Endothelial cell of umbilical vein (primary cell): Measurements from ENCODE around the gene KLC1. TPM values are rescaled to one million over a fixed set of nuclear protein-coding genes. Genes with fewer than 3 reads are reported as not detected.

Source experiments
- BruUV-seq: library from RNA; stranded (reverse); fragments of 400-500 nt; replicated peaks from 2 replicates; lab custom pipeline; 2021; lab: Mats Ljungman, UMichigan
- CTCF ChIA-PET: fragments of 300-600, 350-600 bp; sonication (Branson Sonifier 250); formaldehyde crosslinking; loops from one replicate; lab custom pipeline; 2021; ENCODE audit warnings: antibody characterized with exemption, inconsistent platforms; lab: Charles Lee
- POLR2A ChIA-PET: fragments of 300-600, 350-600 bp; sonication (Branson Sonifier 250); formaldehyde crosslinking; loops from one replicate; lab custom pipeline; 2021; ENCODE audit warnings: antibody characterized with exemption, inconsistent platforms; lab: Charles Lee
- DNase-seq: peaks from one replicate; pipeline ENCODE4 v3.0.0-alpha.2; 2011; ENCODE audit warnings: low read depth, low spot score
- FAIRE-seq: peaks from 2 replicates; lab custom pipeline; 2011; peaks lifted over from hg19 to GRCh38; lab: Jason Lieb, UNC
- H2AFZ ChIP-seq: 2 replicates; pipeline ENCODE4 v1.6.0; 2012; ENCODE audit warnings: low read depth, low read length, control low read depth, inconsistent platforms
- H3K27ac ChIP-seq: 2 replicates; pipeline ENCODE4 v1.5.1; 2011; ENCODE audit warnings: low read depth, mild to moderate bottlenecking, control low read depth, low read length, moderate library complexity; ENCODE audit not compliant: insufficient read depth
- H3K27me3 ChIP-seq, 2 experiments: 2 replicates each; pipeline versions ENCODE4 v1.6.0 to v1.6.1; 2011; ENCODE audit warnings: low read length in 2 of 2, mixed read lengths in 1 of 2; ENCODE audit not compliant: control insufficient read depth in 2 of 2, insufficient read depth in 2 of 2
- H3K36me3 ChIP-seq, 2 experiments: 2 replicates in 1 of 2; 3 replicates in 1 of 2; pipeline ENCODE4 v1.5.1; 2011; ENCODE audit warnings: low read length in 2 of 2, mild to moderate bottlenecking in 1 of 2, moderate library complexity in 1 of 2; ENCODE audit not compliant: control insufficient read depth in 2 of 2, insufficient read depth in 2 of 2; ENCODE audit errors: extremely low read depth in 1 of 2
- H3K4me1 ChIP-seq: 3 replicates; pipeline ENCODE4 v1.5.1; 2011; ENCODE audit warnings: mild to moderate bottlenecking, low read length; ENCODE audit not compliant: control insufficient read depth, insufficient read depth; ENCODE audit errors: extremely low read depth
- H3K4me2 ChIP-seq: 2 replicates; pipeline ENCODE4 v1.6.1; 2011; ENCODE audit warnings: low read length, control low read depth, mixed read lengths; ENCODE audit not compliant: insufficient read depth
- H3K4me3 ChIP-seq, 3 experiments: fragments of 200-600 bp in 1 of 3; sonication (generic), shearing (Covaris generic) in 1 of 3; replicated peaks in 1 of 3; 2 replicates each; pipeline ENCODE4 v1.5.1; 2011 to 2016; ENCODE audit warnings: control low read depth in 3 of 3, low read length in 3 of 3, mild to moderate bottlenecking in 2 of 3, inconsistent platforms in 1 of 3, low read depth in 1 of 3, moderate library complexity in 1 of 3; ENCODE audit not compliant: insufficient read depth in 1 of 3
- H3K79me2 ChIP-seq: 2 replicates; pipeline ENCODE4 v1.6.0; 2012; ENCODE audit warnings: low read length, inconsistent platforms; ENCODE audit not compliant: control insufficient read depth, insufficient read depth
- H3K9ac ChIP-seq: replicated peaks from 2 replicates; pipeline ENCODE3; 2011; ENCODE audit warnings: low read length, control low read depth; ENCODE audit not compliant: insufficient read depth; ENCODE audit errors: extremely low read depth
- H3K9me1 ChIP-seq: replicated peaks from 3 replicates; pipeline ENCODE4 v1.6.0; 2011; ENCODE audit warnings: mild to moderate bottlenecking, low read length; ENCODE audit not compliant: control insufficient read depth, insufficient read depth; ENCODE audit errors: extremely low read depth
- H3K9me3 ChIP-seq: replicated peaks from 2 replicates; pipeline ENCODE4 v1.5.1; 2012; ENCODE audit warnings: low read length, inconsistent platforms; ENCODE audit not compliant: control insufficient read depth, insufficient read depth
- H4K20me1 ChIP-seq: replicated peaks from 2 replicates; pipeline ENCODE3; 2011; ENCODE audit warnings: mild to moderate bottlenecking, low read length; ENCODE audit not compliant: control insufficient read depth, insufficient read depth; ENCODE audit errors: extremely low read depth
- CTCF ChIP-seq, 2 donors: IDR thresholded peaks; 1 replicate in 1 of 2; 2 replicates in 1 of 2; pipeline ENCODE4 v1.5.1; 2011; ENCODE audit warnings: low read length in 2 of 2, mild to moderate bottlenecking in 2 of 2, moderate library complexity in 2 of 2, control low read depth in 1 of 2, inconsistent platforms in 1 of 2, low read depth in 1 of 2; ENCODE audit not compliant: insufficient read depth in 1 of 2; ENCODE audit errors: extremely low read depth in 1 of 2
- EZH2 ChIP-seq: IDR thresholded peaks from 2 replicates; pipeline ENCODE4 v1.6.1; 2012; ENCODE audit warnings: borderline replicate concordance, low read depth, mild to moderate bottlenecking, moderate library complexity, low read length, inconsistent platforms; ENCODE audit not compliant: severe bottlenecking
- FOS ChIP-seq: IDR thresholded peaks from 2 replicates; pipeline ENCODE4 v1.6.1; 2011; ENCODE audit warnings: mild to moderate bottlenecking, low read length, moderate library complexity, borderline replicate concordance; ENCODE audit not compliant: insufficient read depth
- GATA2 ChIP-seq: IDR thresholded peaks from 2 replicates; pipeline ENCODE4 v1.7.0; 2011; ENCODE audit warnings: low read depth, mild to moderate bottlenecking, moderate library complexity, mixed read lengths, low read length; ENCODE audit not compliant: insufficient read length, insufficient read depth
- JUN ChIP-seq: IDR thresholded peaks from 2 replicates; pipeline ENCODE4 v1.6.1; 2011; ENCODE audit warnings: borderline replicate concordance, low read depth; ENCODE audit not compliant: insufficient read length, insufficient read depth
- MAX ChIP-seq: IDR thresholded peaks from 2 replicates; pipeline ENCODE4 v1.6.1; 2011; ENCODE audit not compliant: insufficient read depth, insufficient read length
- MYC ChIP-seq: IDR thresholded peaks from one replicate; pipeline ENCODE4 v1.6.1; 2011; ENCODE audit warnings: mild to moderate bottlenecking, low read depth, low read length
- POLR2A ChIP-seq: IDR thresholded peaks from 2 replicates; pipeline ENCODE4 v1.6.1; 2012; ENCODE audit warnings: low read depth, mild to moderate bottlenecking, control low read depth, low read length
- POLR2AphosphoS5 ChIP-seq: IDR thresholded peaks from 2 replicates; pipeline ENCODE4 v1.6.1; 2012; ENCODE audit warnings: low read depth, mild to moderate bottlenecking, control low read depth, low read length, moderate library complexity; ENCODE audit not compliant: insufficient read depth
- dilution Hi-C: fragments of 300-500 bp; cut with MboI; formaldehyde crosslinking; loops from one replicate; pipeline ENCODE4 v1.15.0; 2019; ENCODE audit warnings: low sequenced_read_pairs; ENCODE audit not compliant: extremely low pct_ligation_motif_present
- intact Hi-C: fragments of 100-400 bp; cut with micrococcal nuclease; formaldehyde crosslinking; loops from one replicate; pipeline ENCODE4 v1.10.0; 2022
- polyA plus RNA-seq, 4 experiments: library from polyadenylated mRNA; depleted of rRNA in 3 of 4; stranded (reverse) in 3 of 4; unstranded in 1 of 4; fragments of >200 nt; gene quantifications; 2 replicates each; pipeline versions ENCODE4 v1.2.1 to v1.2.3, GENCODE V29; 2011 to 2012; ENCODE audit warnings: missing spikeins in 1 of 4
- total RNA-seq: library from RNA; stranded (reverse); gene quantifications from 2 replicates; pipeline ENCODE4 v1.2.3, GENCODE V29; 2021

The KLC1 gene
- total and polyA plus RNA-seq, 2 donors (not counting 3 experiments of a cell fraction or from before 2014, with no cell fraction given), result 124 to 233 TPM

GRCh38 chr14:103619057-103619456 lies 10.0 kb upstream of the KLC1 start:
- Histone ChIP-seq H4K20me1 (no peaks in the 10 kb centered on the region), H3K79me2 (no peaks in the 10 kb centered on the region), H3K9me3 (no peaks in the 10 kb centered on the region), H3K27ac (no peak overlapping the region), H3K36me3 (no peaks in the 10 kb centered on the region), H3K9me1 (no peaks in the 10 kb centered on the region), H3K27me3 (no peaks in the 10 kb centered on the region), H3K4me3 (no peak overlapping the region), H3K4me1 (peaks cover 3% of the 10 kb centered on the region), H3K9ac (no peak overlapping the region), H2AFZ (no peak overlapping the region), H3K4me2 (no peak overlapping the region)
- CTCF ChIA-PET, result interaction anchor here (1.0 kb wide), 1 partner anchor 12 kb away, joined by 3 read pairs; no protein-coding TSS in a partner anchor
- TF ChIP-seq EZH2 (no peak), CTCF (IDR thresholded peaks at IDR 0.05; ENCODE audit: extremely low read depth in 1 of 2, insufficient read depth in 1 of 2, low read depth in 1 of 2, low read length in 2 of 2) (no peak), MYC (no peak), POLR2AphosphoS5 (no peak), FOS (no peak), JUN (no peak)
- intact Hi-C loops (no loop called here), dilution Hi-C loops (no loop called here)
- no TSS peak for BruUV-seq
- POLR2A ChIA-PET, result no interaction called here
- DNase-seq (no peak), FAIRE-seq (no peak)

GRCh38 chr14:103621860-103622259 lies 7.2 kb upstream of the KLC1 start:
- H3K36me3 ChIP-seq, result no peaks in the 10 kb centered on the region
- DNase-seq (no peak), FAIRE-seq (no peak)
- no peak overlapping the region for H2AFZ ChIP-seq
- intact Hi-C loops, result no loop called here
- no TSS peak for BruUV-seq
- ChIA-PET CTCF (no interaction called here), POLR2A (no interaction called here)
- H3K9me1 ChIP-seq, result no peaks in the 10 kb centered on the region
- no peaks in the 10 kb centered on the region for H3K9me3 ChIP-seq
- no peak overlapping the region for H3K9ac ChIP-seq
- no peak for TF ChIP-seq EZH2
- TF ChIP-seq POLR2AphosphoS5, result no peak
- no peak for TF ChIP-seq FOS
- TF ChIP-seq MAX, result no peak
- no peak for TF ChIP-seq JUN
- no peak for TF ChIP-seq CTCF (IDR thresholded peaks at IDR 0.05; ENCODE audit: extremely low read depth in 1 of 2, insufficient read depth in 1 of 2, low read depth in 1 of 2, low read length in 2 of 2)
- TF ChIP-seq POLR2A, result no peak
- no peak for TF ChIP-seq GATA2
- TF ChIP-seq MYC, result no peak
- dilution Hi-C loops, result no loop called here
- no peak overlapping the region for H3K4me2 ChIP-seq
- H3K27me3 ChIP-seq, result no peaks in the 10 kb centered on the region
- H3K4me3 ChIP-seq, result no peak overlapping the region
- H3K4me1 ChIP-seq, result peaks cover 13% of the 10 kb centered on the region
- no peak overlapping the region for H3K27ac ChIP-seq
- no peaks in the 10 kb centered on the region for H3K79me2 ChIP-seq
- H4K20me1 ChIP-seq, result no peaks in the 10 kb centered on the region
